Activated CD8-positive, alpha-beta memory T cell treated with anti-CD3 and anti-CD28 coated beads, Interleukin-2, amount 50 U/mL, for 48 hours (primary cell): ENCODE measurements around the gene LIPN.
"Not testable (repeated sequence)": the region's sequence is repeated elsewhere in the genome, so short reads cannot be mapped to it uniquely, and the experiment has no call there.

Experiments
- DNase-seq: peaks from one replicate; pipeline ENCODE4 v3.0.0-alpha.2; 2020

The LIPN gene

DNA sequence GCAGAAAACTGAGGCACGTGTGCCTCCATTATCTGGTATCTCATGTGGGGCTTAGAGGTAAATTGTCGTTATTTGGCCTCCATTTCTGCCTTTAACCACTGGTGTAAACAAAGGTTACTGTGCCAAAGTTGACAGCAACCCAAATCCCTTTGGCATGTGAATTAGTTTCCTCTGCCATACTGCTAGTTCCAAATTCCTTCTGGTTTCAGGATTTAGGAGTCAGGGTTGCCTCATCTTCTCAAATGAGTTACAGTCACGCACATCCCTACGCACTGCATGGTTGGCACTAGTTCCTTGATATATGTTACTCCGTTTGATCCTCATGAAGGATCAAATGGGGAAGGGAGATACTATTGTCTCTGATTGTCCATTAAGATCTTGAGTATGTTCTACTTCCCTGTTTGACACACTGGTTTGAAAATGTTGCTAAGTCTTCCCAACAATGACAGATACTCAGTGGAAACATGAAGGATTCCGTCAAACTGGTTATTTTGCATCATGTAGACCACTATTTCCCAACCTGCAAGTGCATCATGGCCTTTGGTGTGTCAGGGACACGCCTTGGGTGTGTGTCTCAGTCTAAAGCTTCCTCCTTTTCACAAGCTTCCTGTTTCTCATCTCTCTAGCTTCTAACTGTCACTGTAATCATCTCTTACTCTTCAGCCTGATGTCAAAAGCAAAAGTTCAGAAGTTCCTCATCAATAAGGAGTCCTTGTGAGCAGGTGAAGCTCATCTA is at the start of gene LIPN:
LIPN (plus strand) TSS at position 655 of the 736 bp plus-strand sequence. CDS start 1,386 bp downstream, outside the sequence.
- DNase-seq, result no peak

DNA sequence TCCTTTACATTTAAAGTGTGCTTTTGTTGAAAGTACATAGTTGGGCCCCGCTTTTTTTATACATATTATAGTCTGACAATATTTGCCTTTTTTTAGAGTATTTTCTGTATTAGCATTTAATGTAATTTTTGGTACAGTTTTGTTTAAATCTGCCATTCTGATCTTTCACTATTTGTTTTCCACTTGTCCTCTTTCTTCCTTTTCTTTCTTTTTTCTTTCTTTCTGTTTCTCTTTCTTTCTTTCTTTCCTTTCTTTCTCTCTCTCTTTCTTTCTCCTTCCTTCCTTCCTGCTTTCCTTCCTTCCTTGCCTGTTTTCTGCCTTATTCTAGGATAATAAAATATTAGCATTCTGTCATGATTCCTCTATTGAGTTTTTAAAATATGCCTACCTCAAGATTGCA is 44.3 kb upstream of the LIPN start:
- no peak for DNase-seq

- DNase-seq, result no peak
Measured at GRCh38 chr10:88721392-88721791, 38.4 kb upstream of the LIPN start.

GRCh38 chr10:88725798-88726197 is 34.0 kb upstream of the LIPN start:
- DNase-seq, result no peak

- DNase-seq, result peak; percentile 86
Measured at GRCh38 chr10:88728107-88728763, 31.6 kb upstream of the LIPN start.

- DNase-seq, result no peak
Measured at GRCh38 chr10:88730864-88731263, 29.0 kb upstream of the LIPN start.

DNA sequence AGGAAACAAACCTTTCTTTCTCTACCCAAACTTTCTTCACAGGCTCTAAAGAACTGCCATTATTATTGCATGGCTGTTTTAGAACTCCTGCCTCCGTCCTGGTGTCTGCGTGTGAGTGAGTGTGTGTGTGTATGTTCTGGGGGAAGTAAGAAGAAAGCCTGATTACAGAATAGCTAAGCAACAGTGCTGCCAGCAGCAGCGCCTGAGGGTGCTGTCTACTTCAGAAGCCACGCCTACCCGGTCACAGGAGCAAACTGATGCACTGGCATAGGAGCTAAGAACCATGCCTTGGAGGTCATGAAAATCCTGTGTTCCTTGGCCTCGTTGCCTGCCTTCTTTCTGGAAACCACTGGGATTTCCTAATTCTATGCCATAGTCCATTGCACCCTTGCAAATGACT is 28.5 kb upstream of the LIPN start:
- DNase-seq, result no peak

GRCh38 chr10:88733215-88733614 is 26.6 kb upstream of the LIPN start:
- DNase-seq, result no peak

DNA sequence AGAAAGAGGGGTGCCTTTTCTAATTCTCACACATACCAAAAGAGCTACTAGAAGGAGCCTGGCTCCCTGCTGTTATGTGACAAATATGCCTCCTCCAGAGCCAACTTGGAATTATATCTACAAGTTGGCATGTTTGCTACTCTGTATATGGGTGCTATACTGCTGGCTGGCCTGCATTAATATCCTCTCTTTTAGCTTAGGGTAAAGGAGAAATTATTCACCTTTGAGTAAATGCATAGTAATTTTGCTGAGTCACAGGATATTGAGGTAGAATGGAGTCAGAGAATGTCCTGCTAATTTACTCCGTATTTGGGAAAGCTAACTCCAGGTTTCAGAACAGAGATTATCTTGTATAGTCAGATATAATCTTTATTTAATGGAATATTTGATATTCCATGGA is 24.2 kb upstream of the LIPN start:
- DNase-seq, result no peak

GRCh38 chr10:88741921-88742320 is 17.9 kb upstream of the LIPN start:
- not testable (repeated sequence) for DNase-seq

- no peak for DNase-seq
Measured at GRCh38 chr10:88742448-88742847, 17.4 kb upstream of the LIPN start.

GRCh38 chr10:88744002-88744401 is 15.8 kb upstream of the LIPN start:
- DNase-seq, result no peak

- no peak for DNase-seq
Measured at GRCh38 chr10:88745633-88746032, 14.2 kb upstream of the LIPN start.

DNA sequence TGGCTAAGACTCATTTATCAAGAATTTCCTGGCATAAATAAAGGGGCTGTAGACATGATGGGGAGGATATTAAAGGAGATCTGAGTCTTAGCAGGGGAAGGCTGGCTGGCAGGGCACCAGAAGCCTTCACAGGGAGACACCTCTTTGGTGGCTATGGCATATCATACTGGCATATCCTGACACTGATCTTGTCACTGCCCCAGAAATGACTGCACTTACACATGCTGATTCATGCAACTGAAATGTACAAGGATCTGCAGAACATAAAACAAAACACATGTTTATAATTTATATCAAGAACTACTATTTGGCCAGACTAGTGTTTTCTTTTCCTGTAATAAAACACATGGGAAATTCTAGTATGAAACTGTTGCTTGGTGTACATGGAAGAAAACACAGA is 5.5 kb upstream of the LIPN start:
- DNase-seq, result no peak

GRCh38 chr10:88755753-88756152 is 4.1 kb upstream of the LIPN start:
- no peak for DNase-seq

GRCh38 chr10:88756660-88757059 is 3.2 kb upstream of the LIPN start:
- no peak for DNase-seq

- DNase-seq, result no peak
Measured at GRCh38 chr10:88762906-88763305, 3.1 kb downstream of the LIPN start.

- DNase-seq, result no peak
Measured at GRCh38 chr10:88763441-88763840, 3.6 kb downstream of the LIPN start.

DNA sequence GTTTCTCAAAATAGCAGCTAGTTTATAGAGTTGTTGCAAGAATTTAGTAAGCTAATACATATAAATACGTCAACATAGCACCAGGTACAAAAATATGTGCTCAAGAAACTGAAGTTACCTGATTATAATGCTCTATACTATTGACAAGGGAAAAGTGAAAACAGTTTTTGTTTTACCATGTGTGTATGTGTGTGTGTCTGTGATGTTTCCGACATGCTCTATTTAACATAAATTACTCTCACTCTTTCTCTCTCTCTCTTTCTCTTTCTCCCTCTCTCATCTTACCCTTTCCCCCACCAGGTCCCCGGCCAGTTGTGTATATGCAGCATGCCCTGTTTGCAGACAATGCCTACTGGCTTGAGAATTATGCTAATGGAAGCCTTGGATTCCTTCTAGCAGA is 4.3 kb downstream of the LIPN start:
- no peak for DNase-seq

GRCh38 chr10:88765816-88766215 is 6.0 kb downstream of the LIPN start:
- no peak for DNase-seq

DNA sequence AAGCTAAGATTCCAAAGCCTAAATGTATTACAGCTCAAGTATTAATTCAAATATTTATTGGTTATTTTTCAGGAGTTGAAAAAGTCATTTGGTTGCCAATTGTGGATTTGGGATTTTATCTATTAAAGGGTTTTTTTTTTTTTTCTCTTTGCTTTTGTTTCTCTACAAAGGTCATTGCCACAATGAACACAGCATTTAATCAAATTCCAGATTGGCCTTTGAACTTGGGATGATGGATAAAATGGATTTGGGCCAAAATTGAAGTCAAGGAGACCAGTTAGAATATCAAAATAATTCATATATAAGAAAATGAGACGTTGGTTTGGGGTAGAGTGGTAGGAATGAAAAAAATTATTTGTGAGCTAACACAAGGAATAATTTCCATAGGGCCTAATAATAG is 9.6 kb downstream of the LIPN start:
- no peak for DNase-seq

DNA sequence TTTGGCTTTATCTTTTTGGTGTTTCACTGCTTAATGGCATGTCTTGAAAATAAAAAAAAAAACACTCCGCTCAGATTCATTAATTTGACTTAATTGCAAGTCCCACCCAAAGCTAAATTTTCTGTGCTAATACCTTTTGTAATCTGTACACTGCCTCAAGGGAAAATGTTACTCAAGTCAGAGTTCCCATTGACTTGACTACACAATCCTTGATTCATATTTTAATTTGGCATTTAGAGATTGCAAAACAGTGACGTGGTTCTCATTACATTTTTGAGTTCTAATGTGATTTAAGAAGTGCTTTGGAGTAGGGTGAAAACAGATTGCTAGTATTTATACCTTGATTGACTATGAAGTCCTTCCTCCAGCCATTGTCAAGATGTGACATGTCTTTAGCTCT is 21.4 kb downstream of the LIPN start:
- no peak for DNase-seq

- DNase-seq, result no peak
Measured at GRCh38 chr10:88782222-88782621, 22.4 kb downstream of the LIPN start.

GRCh38 chr10:88783724-88784123 is 23.9 kb downstream of the LIPN start:
- no peak for DNase-seq
